A549 (cell line): ENCODE results near the gene ZNF846.

Source experiments
- CBX2 ChIP-seq: fragments of 200-600 bp; sonication (generic); IDR thresholded peaks from 2 replicates; pipeline ENCODE4 v1.6.1; 2016; ENCODE audit warnings: low read depth, mild to moderate bottlenecking, borderline replicate concordance
- CEBPB ChIP-seq, 2 experiments: fragments of >200 bp in 1 of 2; sonication (Bioruptor Twin) in 1 of 2; formaldehyde crosslinking in 1 of 2; IDR thresholded peaks; 2 replicates each; pipeline ENCODE4 v1.6.1; 2012 to 2016
- CHD4 ChIP-seq: fragments of 200-600 bp; sonication (generic); IDR thresholded peaks from 2 replicates; pipeline ENCODE4 v1.6.1; 2016; ENCODE audit warnings: antibody characterized with exemption, mild to moderate bottlenecking, borderline replicate concordance
- CTCF ChIP-seq: fragments of >200 bp; sonication (Bioruptor Twin); formaldehyde crosslinking; IDR thresholded peaks from 3 replicates; pipeline ENCODE4 v1.5.1; 2016
- EHMT2 ChIP-seq: fragments of 200-600 bp; sonication (generic); IDR thresholded peaks from 2 replicates; pipeline ENCODE4 v1.6.1; 2016; ENCODE audit warnings: antibody characterized with exemption, low read depth, mild to moderate bottlenecking, moderate library complexity
- POLR2A ChIP-seq: IDR thresholded peaks from 2 replicates; pipeline ENCODE4 v1.6.1; 2012; ENCODE audit warnings: mild to moderate bottlenecking, low read length
- RCOR1 ChIP-seq: fragments of 150-350 bp; IDR thresholded peaks from 2 replicates; pipeline ENCODE4 v1.6.1; 2014; ENCODE audit warnings: antibody characterized with exemption, low read length, low read depth
- REST ChIP-seq: fragments of 200-600 bp; sonication (generic); IDR thresholded peaks from 2 replicates; pipeline ENCODE4 v1.6.1; 2016; ENCODE audit warnings: antibody characterized with exemption, mild to moderate bottlenecking, moderate library complexity

- TF ChIP-seq CBX2 (no peak), POLR2A (no peak), REST (no peak), CHD4 (no peak), CTCF (no peak), CEBPB (IDR thresholded peaks at IDR 0.05) (no peak), RCOR1 (no peak), EHMT2 (no peak)
Measured at GRCh38 chr19:9709305-9709704, 59.2 kb downstream of the ZNF846 start.
